ENCODE measurements around the gene DMC1. TPM values are rescaled to one million over a fixed set of nuclear protein-coding genes. Genes with fewer than 3 reads are reported as not detected.

Gene DMC1, protein sequence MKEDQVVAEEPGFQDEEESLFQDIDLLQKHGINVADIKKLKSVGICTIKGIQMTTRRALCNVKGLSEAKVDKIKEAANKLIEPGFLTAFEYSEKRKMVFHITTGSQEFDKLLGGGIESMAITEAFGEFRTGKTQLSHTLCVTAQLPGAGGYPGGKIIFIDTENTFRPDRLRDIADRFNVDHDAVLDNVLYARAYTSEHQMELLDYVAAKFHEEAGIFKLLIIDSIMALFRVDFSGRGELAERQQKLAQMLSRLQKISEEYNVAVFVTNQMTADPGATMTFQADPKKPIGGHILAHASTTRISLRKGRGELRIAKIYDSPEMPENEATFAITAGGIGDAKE
- total RNA-seq (2011; cell fraction: chromatin; rRNA removed; ENCODE audit: low replicate concordance) = 5.1 and 22.4 TPM in 2 replicates
- 2.5 and 8.3 TPM in 2 replicates for total RNA-seq (2011; cell fraction: nucleolus; rRNA removed)
- 4.4 and 5.9 TPM in 2 replicates for total RNA-seq (2011; cell fraction: nucleoplasm; rRNA removed)
- total RNA-seq (2014; rRNA removed) (13.4 and 15.1 TPM in 2 replicates), total RNA-seq (2014; rRNA removed; fragmentation: Illumina TruSeq; extraction: Trizol) (11.4 and 11.7 TPM in 2 replicates), total RNA-seq (2015; rRNA removed; fragmentation: Illumina TruSeq; extraction: Trizol) (12.1 and 14.5 TPM in 2 replicates), total RNA-seq (2021) (5.2 and 5.5 TPM in 2 replicates), polyA plus RNA-seq (2011; rRNA removed) (4.8 and 8.2 TPM in 2 replicates), polyA plus RNA-seq (2014; fragmentation: Illumina TruSeq; extraction: Trizol) (9.8 and 11.9 TPM in 2 replicates), polyA plus RNA-seq (2014; fragmentation: Nextera tagmentation; extraction: Ambion mirVana) (1 to 10 TPM; 8.4 to 8.7 TPM), polyA plus RNA-seq (2014; rRNA removed) (55.5 and 73.8 TPM in 2 replicates), polyA minus RNA-seq (2011; rRNA and poly(A)+ RNA removed) (17.2 and 31.1 TPM in 2 replicates), Bru-seq, nascent RNA (percentile 50 among the genes with signal in this experiment), BruChase-seq, experiment 1, labeled RNA remaining after a 2-hour chase (percentile 48 among the genes with signal in this experiment), BruChase-seq, experiment 2, labeled RNA remaining after a 6-hour chase (percentile 46 among the genes with signal in this experiment)
- polyA plus RNA-seq (2011; cell fraction: cytosol; rRNA removed) = 6.7 and 10.6 TPM in 2 replicates
- 2.5 and 2.7 TPM in 2 replicates for polyA plus RNA-seq (2011; cell fraction: nucleus; rRNA removed)
- 8.7 and 34.7 TPM in 2 replicates for polyA plus RNA-seq (2012)
- 3.1 and 8.8 TPM in 2 replicates for polyA minus RNA-seq (2011; cell fraction: cytosol; rRNA and poly(A)+ RNA removed)
- 2.7 and 3.1 TPM in 2 replicates for polyA minus RNA-seq (2011; cell fraction: nucleus; rRNA and poly(A)+ RNA removed)
- long read RNA-seq, experiment 1, transcript DMC1-205 (2 exons, 269 nt) = major isoform, 8 of 29 reads
- long read RNA-seq, experiment 1, partial matches to known transcripts = 4 of 29 reads
- long read RNA-seq, experiment 1, other reads (novel, unspliced or antisense) = 15 of 29 reads
- long read RNA-seq, experiment 2, partial matches to known transcripts = 1 of 6 reads
- long read RNA-seq, experiment 2, other reads (novel, unspliced or antisense) = 3 of 6 reads
- long read RNA-seq, experiment 3, partial matches to known transcripts = 0 of 5 reads
- long read RNA-seq, experiment 3, other reads (novel, unspliced or antisense) = 5 of 5 reads

DNA sequence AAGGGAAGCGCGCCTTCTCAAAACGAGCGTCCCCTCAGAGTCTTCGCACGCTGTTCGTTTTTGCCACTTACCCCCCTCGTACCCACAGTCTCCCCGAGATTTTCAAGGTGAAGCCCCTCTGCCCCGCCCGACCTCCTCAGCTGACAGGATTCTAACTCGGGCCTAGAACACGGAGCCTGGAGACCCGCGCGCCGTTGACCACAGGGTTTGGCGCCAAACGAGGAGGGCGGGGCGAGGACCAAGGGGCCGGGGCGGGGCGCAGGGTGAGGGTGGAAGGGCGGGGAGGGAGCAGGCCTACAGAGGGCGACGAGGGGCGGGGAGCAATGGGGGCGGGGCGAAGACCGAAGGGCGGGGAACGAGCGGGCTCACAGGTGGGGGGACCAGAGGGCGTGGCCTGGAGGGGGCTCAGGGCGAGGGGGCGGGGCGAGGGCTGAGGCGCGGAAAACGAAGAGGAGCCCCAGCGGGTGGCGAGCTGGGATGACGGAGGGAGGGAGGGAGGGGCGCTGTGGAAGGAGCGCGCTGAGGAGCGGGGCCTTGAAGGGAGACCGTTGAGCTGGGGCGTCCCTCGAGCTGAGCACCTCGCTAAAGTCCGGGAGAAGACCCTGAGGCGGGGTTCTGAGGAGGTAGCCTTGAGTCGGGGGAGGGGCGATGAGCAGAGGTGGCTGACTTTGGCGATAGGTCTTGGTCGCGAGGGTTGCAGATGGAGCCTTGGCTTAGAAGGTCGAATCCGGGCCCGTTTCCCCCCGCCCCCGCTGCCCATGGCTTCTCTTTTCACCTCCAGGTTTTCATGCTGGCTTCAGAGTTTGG lies at the start of gene DMC1:
Gene DMC1, minus strand, starts transcription at position 212 of the 807 bp plus-strand sequence. CDS start 1,927 bp downstream, outside the sequence.
- Histone ChIP-seq H4K20me1 (replicated peaks; ENCODE audit: control insufficient read depth, insufficient read depth, low read length) (no peaks in the 10 kb centered on the region), H3K27ac (ENCODE audit: extremely low read depth, low read depth, low read length) (peak within 1 kb of the TSS; percentile 94), H3K4me3 (peak within 1 kb of the TSS; percentile 51), H3K9me1 (ENCODE audit: control insufficient read depth, insufficient read depth, low read length) (no peaks in the 10 kb centered on the region), H3K36me3 (ENCODE audit: control insufficient read depth, insufficient read depth, low read length) (no peaks in the 10 kb centered on the region), H3K4me2 (ENCODE audit: insufficient read depth, low read length) (peak within 1 kb of the TSS; percentile 80), H3K4me1 (replicated peaks in 1 of 2; ENCODE audit: control insufficient read depth in 2 of 2, insufficient read depth in 2 of 2, low read length in 2 of 2) (peaks cover 4 to 8% of the 10 kb centered on the region in 2 experiments; a peak in 4 of 5 replicates), H3K9me3 (replicated peaks; ENCODE audit: control insufficient read depth, insufficient read depth, low read depth, low read length) (no peaks in the 10 kb centered on the region), H3K79me2 (ENCODE audit: control insufficient read depth, insufficient read depth, low read length) (peaks cover 8% of the 10 kb centered on the region; the same call in 2 of the 3 replicates), H3K27me3 (ENCODE audit: control insufficient read depth in 2 of 2, insufficient read depth in 2 of 2, low read length in 2 of 2) (no peaks in the 10 kb centered on the region), H2AFZ (ENCODE audit: low read depth, low read length) (peak within 1 kb of the TSS; percentile 98), H3K9ac (ENCODE audit: insufficient read depth in 1 of 2, low read depth in 2 of 2, low read length in 2 of 2) (peak within 1 kb of the TSS; percentile 93 to 96)
- FAIRE-seq (peak; percentile 52), DNase-seq (ENCODE audit: extremely low read depth in 1 of 4, low spot score in 3 of 4) (peak; percentile 94 to 99 (median 98)), ATAC-seq (peak; percentile 94)
- no TSS peak for BruUV-seq (replicated peaks)
- CTCF ChIA-PET (ENCODE audit: low intra/inter-chr PET ratio) = interaction anchor here (0.6 kb wide), 1 partner anchor 31 kb away, joined by 3 read pairs; no protein-coding TSS in a partner anchor
- POLR2A ChIA-PET = interaction anchor here (0.6 kb wide), 3 partner anchors 28 to 102 kb away, joined by 3 read pairs; partner anchors contain the start of gene KDELR3
- WGBS (ENCODE audit: insufficient coverage, low coverage, missing lambda C conversion rate) = 0% methylated on average over 2 of the region's 64 CpGs
- in situ Hi-C loops (cut with MboI) = loop anchor here (5.0 to 10.0 kb wide), 2 partner anchors 73 to 465 kb away; no protein-coding TSS in a partner anchor
- intact Hi-C loops (cut with micrococcal nuclease) = loop anchor here (5.0 to 10.0 kb wide), 4 partner anchors 58 to 518 kb away; no protein-coding TSS in a partner anchor
- TF ChIP-seq SMARCB1 (IDR thresholded peaks at IDR 0.05; ENCODE audit: insufficient read length, low read depth) (no peak), HNRNPLL (IDR thresholded peaks at IDR 0.05; ENCODE audit: low read depth, low read length, poor library complexity, severe bottlenecking) (no peak), TCF3 (CRISPR knock-in tag; IDR thresholded peaks at IDR 0.05) (no peak), ZNF174 (CRISPR knock-in tag; IDR thresholded peaks at IDR 0.05) (no peak), MEIS2 (IDR thresholded peaks at IDR 0.05; ENCODE audit: partially characterized antibody) (no peak), ZZZ3 (IDR thresholded peaks at IDR 0.05) (peak; percentile 75; the same call in 1 of the 2 replicates), FOXA1 (IDR thresholded peaks at IDR 0.05; ENCODE audit: borderline replicate concordance) (no peak), GTF3C2 (IDR thresholded peaks at IDR 0.05; ENCODE audit: borderline replicate concordance, extremely low read depth, insufficient read length) (no peak)

Data from K562 (cell line).